CD14-positive monocyte (primary cell): Measurements from ENCODE around the gene EN2. TPM values are rescaled to one million over a fixed set of nuclear protein-coding genes. Genes with fewer than 3 reads are reported as not detected.

ENCODE experiments used
- DNase-seq, 3 donors: peaks; one replicate each; pipeline ENCODE4 v3.0.0-alpha.2; 2011 to 2022
- H2AFZ ChIP-seq: 2 replicates; pipeline ENCODE4 v1.6.0; 2012; ENCODE audit warnings: mild to moderate bottlenecking, low read depth, low read length, inconsistent platforms; ENCODE audit not compliant: insufficient read depth, poor library complexity, severe bottlenecking
- H3K27ac ChIP-seq, 2 donors: 1 replicate in 1 of 2; 2 replicates in 1 of 2; pipeline ENCODE4 v1.5.1; 2012 to 2013; ENCODE audit warnings: low read length in 2 of 2, control low read depth in 1 of 2, inconsistent platforms in 1 of 2, low read depth in 1 of 2, mild to moderate bottlenecking in 1 of 2
- H3K27me3 ChIP-seq, 2 donors: one replicate each; pipeline versions ENCODE4 v1.6.0 to v1.6.1; 2011 to 2013; ENCODE audit warnings: low read length in 2 of 2; ENCODE audit not compliant: control insufficient read depth in 2 of 2, insufficient read depth in 2 of 2
- H3K36me3 ChIP-seq, 2 donors: replicated peaks in 1 of 2; 1 replicate in 1 of 2; 2 replicates in 1 of 2; pipeline versions ENCODE4 v1.5.1 to v1.6.1; 2012 to 2013; ENCODE audit warnings: low read length in 2 of 2, control low read depth in 1 of 2, inconsistent platforms in 1 of 2, mild to moderate bottlenecking in 1 of 2; ENCODE audit not compliant: insufficient read depth in 2 of 2, control insufficient read depth in 1 of 2
- H3K4me1 ChIP-seq, 2 donors: 1 replicate in 1 of 2; 2 replicates in 1 of 2; pipeline versions ENCODE4 v1.5.1 to v1.6.1; 2012 to 2013; ENCODE audit warnings: low read length in 2 of 2, control low read depth in 1 of 2, inconsistent platforms in 1 of 2, mild to moderate bottlenecking in 1 of 2, moderate library complexity in 1 of 2; ENCODE audit not compliant: insufficient read depth in 2 of 2, control insufficient read depth in 1 of 2
- H3K4me2 ChIP-seq: replicated peaks from 2 replicates; pipeline ENCODE3; 2012; ENCODE audit warnings: low read length, moderate library complexity, mild to moderate bottlenecking; ENCODE audit not compliant: poor library complexity, severe bottlenecking; ENCODE audit errors: extremely low read depth
- H3K4me3 ChIP-seq, 3 experiments: fragments of 200-600 bp in 1 of 3; sonication (generic) in 1 of 3; replicated peaks in 1 of 3; 1 replicate in 2 of 3; 2 replicates in 1 of 3; pipeline ENCODE4 v1.5.1; 2011 to 2013; ENCODE audit warnings: low read length in 3 of 3, mild to moderate bottlenecking in 3 of 3, control low read depth in 2 of 3, low read depth in 2 of 3, inconsistent platforms in 1 of 3, moderate library complexity in 1 of 3
- H3K79me2 ChIP-seq: 2 replicates; pipeline ENCODE4 v1.6.0; 2012; ENCODE audit warnings: mild to moderate bottlenecking, control low read depth, inconsistent platforms, low read length, moderate library complexity; ENCODE audit not compliant: insufficient read depth
- H3K9ac ChIP-seq: 2 replicates; pipeline ENCODE4 v1.6.0; 2017; ENCODE audit warnings: low read length, mild to moderate bottlenecking; ENCODE audit not compliant: insufficient read depth, poor library complexity, severe bottlenecking
- H3K9me3 ChIP-seq, 2 donors: replicated peaks in 1 of 2; 1 replicate in 1 of 2; 2 replicates in 1 of 2; pipeline versions ENCODE4 v1.5.1 to v1.6.1; 2012 to 2013; ENCODE audit warnings: low read length in 2 of 2, control low read depth in 1 of 2; ENCODE audit not compliant: control insufficient read depth in 1 of 2, insufficient read depth in 1 of 2
- H4K20me1 ChIP-seq: 2 replicates; pipeline ENCODE4 v1.6.0; 2012; ENCODE audit warnings: mild to moderate bottlenecking, low read length, control low read depth, moderate library complexity; ENCODE audit not compliant: insufficient read depth
- H3K27ac Mint-ChIP-seq, 7 donors: one replicate each; pipeline ENCODE4 v1.8.0; 2020; ENCODE audit warnings: mild to moderate bottlenecking in 7 of 7, mixed read lengths in 7 of 7, moderate library complexity in 6 of 7, inconsistent platforms in 2 of 7
- H3K27me3 Mint-ChIP-seq, 3 donors: one replicate each; pipeline ENCODE4 v1.8.0; 2021 to 2022; ENCODE audit warnings: low read depth in 3 of 3, mild to moderate bottlenecking in 3 of 3, mixed read lengths in 3 of 3, moderate library complexity in 3 of 3, inconsistent platforms in 1 of 3
- H3K36me3 Mint-ChIP-seq, 2 donors: one replicate each; pipeline ENCODE4 v1.8.0; 2020; ENCODE audit warnings: mixed read lengths in 2 of 2, inconsistent platforms in 1 of 2, mild to moderate bottlenecking in 1 of 2
- H3K4me1 Mint-ChIP-seq: one replicate; pipeline ENCODE4 v1.8.0; 2020; ENCODE audit warnings: mild to moderate bottlenecking, mixed read lengths
- H3K4me3 Mint-ChIP-seq, 2 donors: one replicate each; pipeline ENCODE4 v1.8.0; 2020; ENCODE audit warnings: mild to moderate bottlenecking in 2 of 2, mixed read lengths in 2 of 2, moderate library complexity in 1 of 2
- H3K9me3 Mint-ChIP-seq, 7 donors: one replicate each; pipeline ENCODE4 v1.8.0; 2020 to 2022; ENCODE audit warnings: mixed read lengths in 7 of 7, mild to moderate bottlenecking in 6 of 7, moderate library complexity in 6 of 7, inconsistent platforms in 2 of 7
- CTCF ChIP-seq: fragments of 200-600 bp; IDR thresholded peaks from one replicate; pipeline ENCODE4 v1.8.0; 2022; ENCODE audit warnings: antibody characterized with exemption, mild to moderate bottlenecking
- WGBS: methylation state at CpG from one replicate; pipeline ENCODE4 v1.1.5; 2013; ENCODE audit warnings: missing lambda C conversion rate; ENCODE audit not compliant: insufficient coverage; 5-methylcytosine and 5-hydroxymethylcytosine counted together
- intact Hi-C, 2 donors: fragments of 100-400 bp; cut with micrococcal nuclease; formaldehyde crosslinking; loops; one replicate each; pipeline versions ENCODE4 v1.15.0 to v1.15.1; 2023
- polyA plus RNA-seq, 3 donors: library from polyadenylated mRNA; depleted of rRNA in 1 of 3; unstranded in 2 of 3; stranded (reverse) in 1 of 3; fragments of 300-500 nt in 2 of 3; fragments of >200 nt in 1 of 3; fragmentation: Illumina TruSeq in 2 of 3; gene quantifications; 1 replicate in 2 of 3; 2 replicates in 1 of 3; pipeline ENCODE4 v1.2.3, GENCODE V29; 2012 to 2021

Gene EN2
- polyA plus RNA-seq, 3 donors, result not detected

GRCh38 chr7:155487509-155488482 lies 29.9 kb downstream of the EN2 start:
- H3K4me3 Mint-ChIP-seq, result peak overlapping the region in 1 of 2 donors; percentile 47
- peaks cover 46 to 90% (median 62%) of the 10 kb centered on the region in 3 donors for H3K27me3 Mint-ChIP-seq

More at GRCh38 chr7:155487509-155488482, 29.9 kb downstream of the EN2 start:
- Histone ChIP-seq H3K4me1 (peaks cover 20 to 21% of the 10 kb centered on the region in 2 donors), H3K9me3 (no peaks in the 10 kb centered on the region), H2AFZ (no peak overlapping the region), H3K27ac (no peak overlapping the region), H3K27me3 (peaks cover 0 to 67% of the 10 kb centered on the region in 2 donors), H3K4me2 (no peak overlapping the region), H3K36me3 (no peaks in the 10 kb centered on the region), H3K9ac (no peak overlapping the region), H3K79me2 (no peaks in the 10 kb centered on the region), H4K20me1 (no peaks in the 10 kb centered on the region), H3K4me3 (no peak overlapping the region)
- peaks cover 8 to 20% (median 11%) of the 10 kb centered on the region in 7 donors for H3K9me3 Mint-ChIP-seq
- DNase-seq, result no peak
- H3K4me1 Mint-ChIP-seq, result peaks cover 26% of the 10 kb centered on the region
- intact Hi-C loops, result no loop called here
- H3K27ac Mint-ChIP-seq, result no peak overlapping the region
- WGBS, result 92% methylated on average over 23 of the region's 31 CpGs
- TF ChIP-seq CTCF, result no peak
- H3K36me3 Mint-ChIP-seq, result peaks cover 0 to 4% of the 10 kb centered on the region in 2 donors
